SJSA1 (cell line): Measurements from ENCODE around the gene DYNLT3. TPM values are rescaled to one million over a fixed set of nuclear protein-coding genes. Genes with fewer than 3 reads are reported as not detected.

Experiments used
- DNase-seq, 2 experiments: peaks; one replicate each; pipeline ENCODE4 v3.0.0-alpha.2; 2015 to 2020; ENCODE audit warnings: low spot score in 2 of 2, low read depth in 1 of 2
- H3K27ac ChIP-seq: fragments of 250-450 bp; sonication (Bioruptor Pico); 2 replicates; pipeline ENCODE4 v1.5.1; 2020; ENCODE audit warnings: mild to moderate bottlenecking, moderate library complexity
- H3K27me3 ChIP-seq: fragments of 250-450 bp; sonication (Bioruptor Pico); replicated peaks from 2 replicates; pipeline ENCODE4 v1.5.1; 2020; ENCODE audit warnings: mild to moderate bottlenecking, moderate library complexity
- H3K36me3 ChIP-seq: fragments of 250-450 bp; sonication (Bioruptor Pico); 2 replicates; pipeline ENCODE4 v1.5.1; 2020; ENCODE audit warnings: mild to moderate bottlenecking
- H3K4me1 ChIP-seq: fragments of 250-450 bp; sonication (Bioruptor Pico); replicated peaks from 2 replicates; pipeline ENCODE4 v1.6.1; 2021; ENCODE audit warnings: mild to moderate bottlenecking
- H3K4me3 ChIP-seq: fragments of 250-450 bp; sonication (Bioruptor Pico); 2 replicates; pipeline ENCODE4 v1.5.1; 2020; ENCODE audit warnings: mild to moderate bottlenecking
- H3K9me3 ChIP-seq: fragments of 250-450 bp; sonication (Bioruptor Pico); replicated peaks from 2 replicates; pipeline ENCODE4 v1.5.1; 2020; ENCODE audit warnings: mild to moderate bottlenecking
- total RNA-seq: library from RNA; depleted of rRNA; stranded (reverse); fragments of >200 nt; shearing (Covaris generic); gene quantifications from 2 replicates; pipeline ENCODE4 v1.2.3, GENCODE V29; 2014; rRNA removed

Gene DYNLT3
- total RNA-seq, 1 experiment from 2014 or later = 63.7 TPM

DNA sequence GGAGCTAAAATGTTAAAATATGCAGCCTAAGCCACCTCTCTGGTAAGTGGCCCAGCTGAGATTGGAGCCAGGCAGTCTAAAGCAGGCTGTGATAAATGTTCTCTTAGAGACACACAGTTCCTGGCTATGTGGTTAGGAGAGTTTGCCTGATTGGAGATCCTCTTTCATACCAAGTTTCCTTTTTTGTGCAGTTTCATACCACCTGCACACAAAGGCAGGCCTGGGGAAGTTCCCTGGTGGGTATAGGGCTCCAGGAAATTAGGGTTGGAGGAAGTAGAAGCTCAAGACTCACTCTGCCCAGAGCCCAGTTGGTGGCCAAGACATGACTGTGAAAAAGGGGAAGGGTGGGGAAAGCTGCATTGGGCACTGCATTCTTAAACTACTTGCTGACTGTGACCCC is 50.6 kb downstream of the DYNLT3 start:
- DNase-seq = no peak
- Histone ChIP-seq H3K9me3 (no peaks in the 10 kb centered on the region), H3K27ac (no peak overlapping the region), H3K27me3 (no peaks in the 10 kb centered on the region), H3K4me1 (no peaks in the 10 kb centered on the region), H3K4me3 (no peak overlapping the region), H3K36me3 (no peaks in the 10 kb centered on the region)

- no peaks in the 10 kb centered on the region for H3K27me3 ChIP-seq
- H3K4me1 ChIP-seq = no peaks in the 10 kb centered on the region
- H3K4me3 ChIP-seq = no peak overlapping the region
- no peaks in the 10 kb centered on the region for H3K9me3 ChIP-seq
- H3K27ac ChIP-seq = no peak overlapping the region
- no peaks in the 10 kb centered on the region for H3K36me3 ChIP-seq
- DNase-seq = no peak
These were observed 51.1 kb downstream of the DYNLT3 start for GRCh38 chrX:37796310-37796709.

Other genes with a start within 250 kb of the DYNLT3 start
- gene XK, start 161.8 kb downstream of the DYNLT3 start, total RNA-seq = 1.9 and 2.8 TPM in 2 replicates
- 0.24 and 0.34 TPM in 2 replicates for gene CYBB, start 67.5 kb downstream of the DYNLT3 start, total RNA-seq
- 0.22 and 0.26 TPM in 2 replicates for gene SYTL5, start 159.0 kb upstream of the DYNLT3 start, total RNA-seq